ENCODE data around the gene NAIF1.

DNA sequence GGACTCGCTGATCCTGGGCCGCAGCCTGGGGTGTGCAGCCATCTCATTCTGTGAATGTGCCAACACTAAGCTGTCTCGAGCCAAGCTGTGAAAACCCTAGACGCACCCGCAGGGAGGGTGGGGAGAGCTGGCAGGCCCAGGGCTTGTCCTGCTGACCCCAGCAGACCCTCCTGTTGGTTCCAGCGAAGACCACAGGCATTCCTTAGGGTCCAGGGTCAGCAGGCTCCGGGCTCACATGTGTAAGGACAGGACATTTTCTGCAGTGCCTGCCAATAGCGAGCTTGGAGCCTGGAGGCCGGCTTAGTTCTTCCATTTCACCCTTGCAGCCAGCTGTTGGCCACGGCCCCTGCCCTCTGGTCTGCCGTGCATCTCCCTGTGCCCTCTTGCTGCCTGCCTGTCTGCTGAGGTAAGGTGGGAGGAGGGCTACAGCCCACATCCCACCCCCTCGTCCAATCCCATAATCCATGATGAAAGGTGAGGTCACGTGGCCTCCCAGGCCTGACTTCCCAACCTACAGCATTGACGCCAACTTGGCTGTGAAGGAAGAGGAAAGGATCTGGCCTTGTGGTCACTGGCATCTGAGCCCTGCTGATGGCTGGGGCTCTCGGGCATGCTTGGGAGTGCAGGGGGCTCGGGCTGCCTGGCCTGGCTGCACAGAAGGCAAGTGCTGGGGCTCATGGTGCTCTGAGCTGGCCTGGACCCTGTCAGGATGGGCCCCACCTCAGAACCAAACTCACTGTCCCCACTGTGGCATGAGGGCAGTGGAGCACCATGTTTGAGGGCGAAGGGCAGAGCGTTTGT is 40.5 kb upstream of the NAIF1 start:
- no peak for TF ChIP-seq POLR2A (IDR thresholded peaks at IDR 0.05)
- TF ChIP-seq, protein P1, sequence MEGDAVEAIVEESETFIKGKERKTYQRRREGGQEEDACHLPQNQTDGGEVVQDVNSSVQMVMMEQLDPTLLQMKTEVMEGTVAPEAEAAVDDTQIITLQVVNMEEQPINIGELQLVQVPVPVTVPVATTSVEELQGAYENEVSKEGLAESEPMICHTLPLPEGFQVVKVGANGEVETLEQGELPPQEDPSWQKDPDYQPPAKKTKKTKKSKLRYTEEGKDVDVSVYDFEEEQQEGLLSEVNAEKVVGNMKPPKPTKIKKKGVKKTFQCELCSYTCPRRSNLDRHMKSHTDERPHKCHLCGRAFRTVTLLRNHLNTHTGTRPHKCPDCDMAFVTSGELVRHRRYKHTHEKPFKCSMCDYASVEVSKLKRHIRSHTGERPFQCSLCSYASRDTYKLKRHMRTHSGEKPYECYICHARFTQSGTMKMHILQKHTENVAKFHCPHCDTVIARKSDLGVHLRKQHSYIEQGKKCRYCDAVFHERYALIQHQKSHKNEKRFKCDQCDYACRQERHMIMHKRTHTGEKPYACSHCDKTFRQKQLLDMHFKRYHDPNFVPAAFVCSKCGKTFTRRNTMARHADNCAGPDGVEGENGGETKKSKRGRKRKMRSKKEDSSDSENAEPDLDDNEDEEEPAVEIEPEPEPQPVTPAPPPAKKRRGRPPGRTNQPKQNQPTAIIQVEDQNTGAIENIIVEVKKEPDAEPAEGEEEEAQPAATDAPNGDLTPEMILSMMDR (IDR thresholded peaks at IDR 0.05) = no peak
